H1 (cell line): Measurements from ENCODE around the gene CATSPERD. TPM values are rescaled to one million over a fixed set of nuclear protein-coding genes. Genes with fewer than 3 reads are reported as not detected.

Source experiments
- CTCF ChIA-PET: fragments of 300-600 bp; sonication (Branson Sonifier 250); formaldehyde crosslinking; loops from one replicate; lab custom pipeline; 2021; ENCODE audit not compliant: partially characterized antibody; lab: Charles Lee
- POLR2A ChIA-PET: fragments of 300-600 bp; sonication (Branson Sonifier 250); formaldehyde crosslinking; loops from one replicate; lab custom pipeline; 2021; ENCODE audit warnings: inconsistent platforms; ENCODE audit not compliant: partially characterized antibody; lab: Charles Lee
- DNase-seq, 2 experiments: peaks; one replicate each; pipeline versions ENCODE4 v3.0.0 to v3.0.0-alpha.2; 2010 to 2022; ENCODE audit warnings: low spot score in 2 of 2, low read depth in 1 of 2, mixed read lengths in 1 of 2
- FAIRE-seq: peaks from 2 replicates; lab custom pipeline; 2011; peaks lifted over from hg19 to GRCh38; lab: Jason Lieb, UNC
- H2AFZ ChIP-seq: 2 replicates; pipeline ENCODE4 v1.8.1; 2012; ENCODE audit warnings: low read length, inconsistent platforms
- H2AK5ac ChIP-seq: 2 replicates; pipeline ENCODE4 v1.6.1; 2013; ENCODE audit warnings: low read depth, low read length
- H2BK120ac ChIP-seq: replicated peaks from 2 replicates; pipeline ENCODE3; 2013; ENCODE audit warnings: low read depth, low read length, inconsistent platforms
- H2BK12ac ChIP-seq: 2 replicates; pipeline ENCODE4 v1.6.1; 2013; ENCODE audit warnings: low read depth, low read length
- H2BK15ac ChIP-seq: 2 replicates; pipeline ENCODE4 v1.6.1; 2013; ENCODE audit warnings: low read length
- H2BK20ac ChIP-seq: 2 replicates; pipeline ENCODE4 v1.6.1; 2013; ENCODE audit warnings: low read length
- H2BK5ac ChIP-seq: 2 replicates; pipeline ENCODE4 v1.6.1; 2013; ENCODE audit warnings: low read depth, low read length
- H3K14ac ChIP-seq: 2 replicates; pipeline ENCODE4 v1.6.1; 2013; ENCODE audit warnings: inconsistent platforms; ENCODE audit not compliant: insufficient read length
- H3K18ac ChIP-seq: 2 replicates; pipeline ENCODE4 v1.6.1; 2013; ENCODE audit warnings: low read length; ENCODE audit errors: extremely low read depth
- H3K23ac ChIP-seq: 2 replicates; pipeline ENCODE4 v1.6.1; 2013; ENCODE audit warnings: inconsistent platforms; ENCODE audit not compliant: insufficient read length
- H3K23me2 ChIP-seq: 2 replicates; pipeline ENCODE4 v1.6.1; 2013; ENCODE audit warnings: low read depth, low read length
- H3K27ac ChIP-seq: 2 replicates; pipeline ENCODE4 v1.6.1; 2011; ENCODE audit warnings: low read depth, low read length, inconsistent platforms
- H3K27me3 ChIP-seq, 4 experiments: replicated peaks in 1 of 4; 1 replicate in 1 of 4; 2 replicates in 3 of 4; pipeline versions ENCODE4 v1.6.1 to v1.8.1; 2011 to 2013; ENCODE audit warnings: low read length in 3 of 4, mild to moderate bottlenecking in 3 of 4, inconsistent platforms in 2 of 4, mixed read lengths in 2 of 4, moderate library complexity in 1 of 4; ENCODE audit not compliant: control insufficient read depth in 3 of 4, insufficient read depth in 3 of 4; ENCODE audit errors: extremely low read depth in 1 of 4
- H3K36me3 ChIP-seq, 4 experiments: 2 replicates each; pipeline versions ENCODE4 v1.6.1 to v1.8.1; 2011 to 2013; ENCODE audit warnings: mild to moderate bottlenecking in 4 of 4, low read length in 3 of 4, moderate library complexity in 2 of 4, control low read depth in 1 of 4, inconsistent platforms in 1 of 4; ENCODE audit not compliant: insufficient read depth in 4 of 4, control insufficient read depth in 2 of 4
- H3K4ac ChIP-seq: replicated peaks from 2 replicates; pipeline ENCODE3; 2013; ENCODE audit warnings: low read length, low read depth, mixed read lengths, inconsistent platforms; ENCODE audit not compliant: insufficient read length
- H3K4me1 ChIP-seq, 4 experiments: replicated peaks in 1 of 4; 1 replicate in 1 of 4; 2 replicates in 3 of 4; pipeline versions ENCODE4 v1.6.1 to v1.8.1; 2011 to 2013; ENCODE audit warnings: low read length in 3 of 4, inconsistent platforms in 2 of 4, mixed read lengths in 1 of 4; ENCODE audit not compliant: insufficient read depth in 4 of 4, control insufficient read depth in 3 of 4
- H3K4me2 ChIP-seq, 2 experiments: 2 replicates each; pipeline versions ENCODE4 v1.6.1 to v1.8.1; 2011 to 2013; ENCODE audit warnings: low read depth in 2 of 2, low read length in 2 of 2, control low read depth in 1 of 2, inconsistent platforms in 1 of 2, mild to moderate bottlenecking in 1 of 2; ENCODE audit not compliant: insufficient read depth in 1 of 2
- H3K4me3 ChIP-seq, 4 experiments: fragments of 200-600, 300-600 bp in 1 of 4; sonication (generic), shearing (Covaris generic), sonication (Bioruptor Twin) in 1 of 4; 2 replicates each; pipeline versions ENCODE4 v1.5.1 to v1.8.1; 2011 to 2016; ENCODE audit warnings: low read length in 4 of 4, low read depth in 3 of 4, control low read depth in 2 of 4, inconsistent platforms in 2 of 4, mild to moderate bottlenecking in 2 of 4, mixed read lengths in 1 of 4, moderate library complexity in 1 of 4; ENCODE audit not compliant: insufficient read depth in 2 of 4; ENCODE audit errors: extremely low read depth in 1 of 4
- H3K56ac ChIP-seq: replicated peaks from 2 replicates; pipeline ENCODE3; 2013; ENCODE audit warnings: low read depth, mild to moderate bottlenecking, mixed read lengths, low read length, inconsistent platforms; ENCODE audit not compliant: insufficient read length
- H3K79me1 ChIP-seq: 2 replicates; pipeline ENCODE4 v1.6.1; 2013; ENCODE audit warnings: low read depth, low read length, control low read depth
- H3K79me2 ChIP-seq, 2 experiments: 2 replicates each; pipeline versions ENCODE4 v1.6.1 to v1.8.1; 2012 to 2013; ENCODE audit warnings: low read length in 2 of 2, mild to moderate bottlenecking in 2 of 2, inconsistent platforms in 1 of 2; ENCODE audit not compliant: insufficient read depth in 2 of 2, control insufficient read depth in 1 of 2
- H3K9ac ChIP-seq, 4 experiments: replicated peaks in 1 of 4; 1 replicate in 1 of 4; 2 replicates in 3 of 4; pipeline versions ENCODE4 v1.6.1 to v1.8.1; 2011 to 2013; ENCODE audit warnings: low read depth in 3 of 4, low read length in 3 of 4, control low read depth in 2 of 4, mild to moderate bottlenecking in 2 of 4, moderate library complexity in 2 of 4, inconsistent platforms in 1 of 4; ENCODE audit errors: extremely low read depth in 1 of 4
- H3K9me3 ChIP-seq, 2 experiments: 2 replicates each; pipeline versions ENCODE4 v1.6.1 to v1.8.1; 2012 to 2013; ENCODE audit warnings: mild to moderate bottlenecking in 2 of 2, moderate library complexity in 2 of 2, control low read depth in 1 of 2, inconsistent platforms in 1 of 2, low read depth in 1 of 2, low read length in 1 of 2, mixed read lengths in 1 of 2; ENCODE audit not compliant: insufficient read depth in 2 of 2
- H4K20me1 ChIP-seq, 2 experiments: replicated peaks in 1 of 2; 2 replicates each; pipeline versions ENCODE3 to v1.8.1; 2011 to 2013; ENCODE audit warnings: inconsistent platforms in 2 of 2, low read length in 2 of 2, mild to moderate bottlenecking in 1 of 2; ENCODE audit not compliant: insufficient read depth in 2 of 2, control insufficient read depth in 1 of 2
- H4K5ac ChIP-seq: 2 replicates; pipeline ENCODE4 v1.6.1; 2013; ENCODE audit warnings: low read length, low read depth, mixed read lengths, inconsistent platforms; ENCODE audit not compliant: insufficient read length
- H4K8ac ChIP-seq: 2 replicates; pipeline ENCODE4 v1.8.0; 2013; ENCODE audit warnings: mild to moderate bottlenecking, moderate library complexity, low read length, inconsistent platforms; ENCODE audit not compliant: insufficient read depth; ENCODE audit errors: extremely low read depth
- H4K91ac ChIP-seq: replicated peaks from 2 replicates; pipeline ENCODE3; 2013; ENCODE audit warnings: low read length, mixed read lengths, inconsistent platforms; ENCODE audit not compliant: insufficient read length
- POLR2AphosphoS5 ChIP-seq: IDR thresholded peaks from 2 replicates; pipeline ENCODE4 v1.6.1; 2011; ENCODE audit warnings: low read depth, low read length
- WGBS, 2 experiments: shearing (Covaris generic) in 1 of 2; methylation state at CpG; one replicate each; pipeline versions ENCODE4 v1.1.6 to v1.1.7; 2013 to 2015; ENCODE audit warnings: low lambda C conversion rate in 2 of 2, mixed read lengths in 2 of 2, inconsistent platforms in 1 of 2, low coverage in 1 of 2, missing lambda C conversion rate in 1 of 2; ENCODE audit not compliant: insufficient replicate concordance in 2 of 2, insufficient coverage in 1 of 2, insufficient read length in 1 of 2; ENCODE audit errors: extremely low coverage in 1 of 2, missing lambda C conversion rate in 1 of 2; 5-methylcytosine and 5-hydroxymethylcytosine counted together
- polyA plus RNA-seq, 7 experiments: library from polyadenylated mRNA; depleted of rRNA in 3 of 7; stranded (reverse) in 5 of 7; unstranded in 2 of 7; fragments of >200 nt in 5 of 7; fragments of 200-250 nt in 2 of 7; gene quantifications; 1 replicate in 5 of 7; 2 replicates in 1 of 7; 4 replicates in 1 of 7; pipeline versions ENCODE4 v1.2.1 to v1.2.3, GENCODE V29; 2011 to 2013; ENCODE audit warnings: missing spikeins in 2 of 7, mixed read lengths in 2 of 7
- total RNA-seq: library from RNA; stranded (reverse); fragmentation: NEBNext Ultra II Directional; extraction: Animal tissue kit (Norgen Biotek cat#: 25700); gene quantifications from 2 replicates; pipeline ENCODE4 v1.2.1, GENCODE V29; 2021

Gene CATSPERD
- total and polyA plus RNA-seq, 2 of the 8 experiments (the other 6 are each of a cell fraction or from before 2014, with no cell fraction given): 0.12 TPM; not detected in 1

DNA sequence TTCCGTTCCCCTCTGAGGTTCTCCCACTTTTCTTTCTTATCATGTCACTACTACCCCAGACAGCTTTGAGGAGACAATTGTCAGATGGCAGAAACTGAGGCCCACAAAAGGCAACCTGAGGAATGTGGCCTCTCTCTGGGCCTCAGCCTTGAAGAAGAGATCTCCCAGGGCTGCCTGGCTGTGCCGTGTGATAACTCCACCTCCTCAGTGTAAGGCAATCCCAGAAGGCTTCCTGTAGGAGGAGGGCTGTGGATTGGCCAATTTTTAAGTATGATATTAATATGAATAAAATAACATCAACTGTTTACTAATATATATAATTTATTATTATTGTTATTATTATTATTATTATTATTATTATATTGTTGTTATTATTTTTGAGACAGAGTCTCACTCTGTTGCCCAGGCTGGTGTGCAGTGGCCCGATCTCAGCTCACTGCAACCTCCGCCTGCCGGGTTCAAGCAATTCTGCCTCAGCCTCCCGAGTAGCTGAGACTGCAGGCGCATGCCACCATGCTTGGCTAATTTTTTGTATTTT, 75.0 kb downstream of the CATSPERD start:
- DNase-seq (no peak), FAIRE-seq (no peak)
- Histone ChIP-seq H2BK20ac (no peak overlapping the region), H3K4me1 (no peaks in the 10 kb centered on the region), H2AFZ (no peak overlapping the region), H4K5ac (no peak overlapping the region), H3K23ac (no peak overlapping the region), H3K4me3 (no peak overlapping the region), H2BK12ac (no peak overlapping the region), H3K27ac (no peak overlapping the region), H3K9ac (no peak overlapping the region), H3K4me2 (no peak overlapping the region), H3K36me3 (no peaks in the 10 kb centered on the region), H3K23me2 (no peaks in the 10 kb centered on the region; the same call in 1 of the 2 replicates), H2AK5ac (no peak overlapping the region), H4K8ac (no peak overlapping the region), H3K27me3 (no peaks in the 10 kb centered on the region), H3K79me2 (no peaks in the 10 kb centered on the region), H3K9me3 (no peaks in the 10 kb centered on the region), H2BK120ac (no peak overlapping the region), H3K4ac (no peak overlapping the region), H4K91ac (no peak overlapping the region), H4K20me1 (no peaks in the 10 kb centered on the region), H3K14ac (no peak overlapping the region), H2BK15ac (no peak overlapping the region), H2BK5ac (no peak overlapping the region), H3K56ac (no peak overlapping the region), H3K18ac (no peak overlapping the region), H3K79me1 (no peaks in the 10 kb centered on the region)
- ChIA-PET POLR2A (interaction anchor here (0.5 to 2.1 kb wide), 6 partner anchors 8 to 218 kb away, joined by 3 to 7 read pairs (median 3); partner anchors contain the start of gene RPL36), CTCF (interaction anchor here (0.6 to 2.6 kb wide), 12 partner anchors 9 to 125 kb away, joined by 3 to 10 read pairs (median 4); partner anchors contain the start of genes CATSPERD and NRTN)
- 90% methylated on average over 7 of the region's 7 CpGs; no CpG with 5 or more reads in 1 of the 2 experiments for WGBS, 2 experiments
- TF ChIP-seq POLR2AphosphoS5: no peak
